Endometrium (tissue), 2 donors: ENCODE data around the gene MRPS31.

ENCODE experiments used
- FAIRE-seq: peaks from 2 replicates; lab custom pipeline; 2012; peaks lifted over from hg19 to GRCh38; lab: Jason Lieb, UNC
- donor health status: control.
- donor health status: control.

MRPS31 gene

GRCh38 chr13:40770934-40771618 lies at the start of gene MRPS31:
Gene MRPS31, minus strand, starts transcription at chr13:40771190. Its CDS starts 54 bp downstream, at chr13:40771136.
- peak; percentile 95 for FAIRE-seq

GRCh38 chr13:40819797-40820315 lies 48.9 kb upstream of the MRPS31 start:
- no peak for FAIRE-seq

- FAIRE-seq, result no peak
Observed at GRCh38 chr13:40818926-40819325, 47.9 kb upstream of the MRPS31 start.

- FAIRE-seq, result no peak
Observed at GRCh38 chr13:40814803-40815202, 43.8 kb upstream of the MRPS31 start.

- no peak for FAIRE-seq
Observed at GRCh38 chr13:40813667-40814454, 42.9 kb upstream of the MRPS31 start.

GRCh38 chr13:40812724-40813445 lies 41.9 kb upstream of the MRPS31 start:
- no peak for FAIRE-seq

- no peak for FAIRE-seq
Observed at GRCh38 chr13:40812102-40812501, 41.1 kb upstream of the MRPS31 start.

- no peak for FAIRE-seq
Observed at GRCh38 chr13:40809471-40809870, 38.5 kb upstream of the MRPS31 start.

- FAIRE-seq, result no peak
Observed at GRCh38 chr13:40806241-40806640, 35.3 kb upstream of the MRPS31 start.

- no peak for FAIRE-seq
Observed at GRCh38 chr13:40803316-40803715, 32.3 kb upstream of the MRPS31 start.

GRCh38 chr13:40801255-40802217 lies 30.5 kb upstream of the MRPS31 start:
- FAIRE-seq, result no peak

- FAIRE-seq, result no peak
Observed at GRCh38 chr13:40800559-40800958, 29.6 kb upstream of the MRPS31 start.

GRCh38 chr13:40799508-40799907 lies 28.5 kb upstream of the MRPS31 start:
- FAIRE-seq, result no peak

- FAIRE-seq, result no peak
Observed at GRCh38 chr13:40798380-40798779, 27.4 kb upstream of the MRPS31 start.

- no peak for FAIRE-seq
Observed at GRCh38 chr13:40796649-40797048, 25.7 kb upstream of the MRPS31 start.

GRCh38 chr13:40794414-40795368 lies 23.7 kb upstream of the MRPS31 start:
- FAIRE-seq, result no peak

- FAIRE-seq, result no peak
Observed at GRCh38 chr13:40793339-40793738, 22.3 kb upstream of the MRPS31 start.

GRCh38 chr13:40792284-40793051 lies 21.5 kb upstream of the MRPS31 start:
- no peak for FAIRE-seq

GRCh38 chr13:40790154-40790616 lies 19.2 kb upstream of the MRPS31 start:
- FAIRE-seq, result no peak
